HepG2 (cell line): ENCODE results near the gene SLC2A6.

Experiments
- CERS6 ChIP-seq: sonication (generic); formaldehyde crosslinking; IDR thresholded peaks from 2 replicates; pipeline ENCODE4 v1.5.0; 2020; ENCODE audit warnings: missing genetic modification reagents
- FIP1L1 ChIP-seq: fragments of 200-400 bp; formaldehyde crosslinking; IDR thresholded peaks from 2 replicates; pipeline ENCODE4 v1.6.1; 2018; ENCODE audit warnings: low read depth, mild to moderate bottlenecking, low read length, moderate library complexity, borderline replicate concordance; ENCODE audit not compliant: insufficient read depth
- HMG20A ChIP-seq: IDR thresholded peaks from 2 replicates; pipeline ENCODE4 v1.6.1; 2016; ENCODE audit warnings: borderline replicate concordance
- NONO ChIP-seq, 2 experiments: fragments of 450-650 bp in 1 of 2; sonication (generic) in 1 of 2; formaldehyde crosslinking in 1 of 2; IDR thresholded peaks in 1 of 2; conservative IDR thresholded peaks in 1 of 2; 2 replicates each; pipeline versions ENCODE4 v1.6.1 to v1.8.0; 2017 to 2022; ENCODE audit warnings: mild to moderate bottlenecking in 1 of 2, missing genetic modification reagents in 1 of 2, moderate library complexity in 1 of 2
- PHF21A ChIP-seq: sonication (generic); formaldehyde crosslinking; IDR thresholded peaks from 2 replicates; pipeline ENCODE4 v1.5.0; 2020; ENCODE audit warnings: mild to moderate bottlenecking, missing genetic modification reagents
- SP1 ChIP-seq, 2 experiments: fragments of 450-650 bp in 1 of 2; sonication (generic) in 1 of 2; formaldehyde crosslinking in 1 of 2; IDR thresholded peaks; 2 replicates each; pipeline versions ENCODE4 v1.4.0 to v1.6.1; 2016 to 2020; ENCODE audit warnings: missing genetic modification reagents in 1 of 2
- TBP ChIP-seq: sonication (generic); formaldehyde crosslinking; IDR thresholded peaks from 2 replicates; pipeline ENCODE4 v1.5.0; 2020; ENCODE audit warnings: missing genetic modification reagents
- YY1 ChIP-seq: IDR thresholded peaks from 2 replicates; pipeline ENCODE4 v1.6.1; 2011; ENCODE audit warnings: low read length, low read depth, moderate library complexity, mild to moderate bottlenecking; ENCODE audit not compliant: insufficient read depth, insufficient replicate concordance
- ZNF124 ChIP-seq: sonication (generic); formaldehyde crosslinking; IDR thresholded peaks from 2 replicates; pipeline ENCODE4 v1.4.0; 2020; ENCODE audit warnings: missing genetic modification reagents
- ZNF207 ChIP-seq: fragments of 450-650 bp; IDR thresholded peaks from 2 replicates; pipeline ENCODE4 v1.6.1; 2016; ENCODE audit warnings: antibody characterized with exemption, borderline replicate concordance
- ZNF274 ChIP-seq: sonication (generic); formaldehyde crosslinking; IDR thresholded peaks from 2 replicates; pipeline ENCODE4 v1.5.1; 2020; ENCODE audit warnings: mild to moderate bottlenecking, missing genetic modification reagents
- ZNF841 ChIP-seq: sonication (generic); formaldehyde crosslinking; IDR thresholded peaks from 2 replicates; pipeline ENCODE4 v1.8.1; 2023; ENCODE audit warnings: missing genetic modification reagents, borderline replicate concordance

- TF ChIP-seq ZNF207 (no peak), PHF21A (no peak), NONO (IDR thresholded peaks at IDR 0.05) (no peak), NONO (CRISPR knock-in tag; conservative IDR thresholded peaks at IDR 0.05) (peak; percentile 32; the same call in 1 of the 2 replicates), HMG20A (CRISPR knock-in tag) (no peak), SP1 (IDR thresholded peaks at IDR 0.05) (no peak), SP1 (CRISPR knock-in tag; IDR thresholded peaks at IDR 0.05) (no peak), ZNF274 (CRISPR knock-in tag) (no peak), ZNF124 (no peak), TBP (no peak), YY1 (no peak), FIP1L1 (no peak), CERS6 (no peak), ZNF841 (CRISPR knock-in tag) (no peak)
Observed at GRCh38 chr9:133470427-133470924, 8.4 kb downstream of the SLC2A6 start.
